Measurements from ENCODE around the gene SHCBP1L.

SHCBP1L gene

GRCh38 chr1:182952677-182953444 lies at the start of gene SHCBP1L:
Gene SHCBP1L (minus strand): TSS chr1:182953166. CDS start chr1:182953133, 33 bp downstream.
- no peak for DNase-seq

GRCh38 chr1:183002267-183002666 lies 49.3 kb upstream of the SHCBP1L start:
- no peak for DNase-seq

- no peak for DNase-seq
Observed at GRCh38 chr1:183000167-183000962, 47.4 kb upstream of the SHCBP1L start.

GRCh38 chr1:182998482-182998881 lies 45.5 kb upstream of the SHCBP1L start:
- no peak for DNase-seq

- no peak for DNase-seq
Observed at GRCh38 chr1:182996816-182997215, 43.9 kb upstream of the SHCBP1L start.

GRCh38 chr1:182995894-182996293 lies 42.9 kb upstream of the SHCBP1L start:
- DNase-seq, result no peak

GRCh38 chr1:182993746-182994145 lies 40.8 kb upstream of the SHCBP1L start:
- DNase-seq, result no peak

- DNase-seq, result no peak
Observed at GRCh38 chr1:182990413-182991144, 37.6 kb upstream of the SHCBP1L start.

- no peak for DNase-seq
Observed at GRCh38 chr1:182985876-182986275, 32.9 kb upstream of the SHCBP1L start.

- DNase-seq, result no peak
Observed at GRCh38 chr1:182984621-182985020, 31.7 kb upstream of the SHCBP1L start.

- no peak for DNase-seq
Observed at GRCh38 chr1:182984138-182984537, 31.2 kb upstream of the SHCBP1L start.

- DNase-seq, result no peak
Observed at GRCh38 chr1:182978151-182978853, 25.3 kb upstream of the SHCBP1L start.

GRCh38 chr1:182977480-182977879 lies 24.5 kb upstream of the SHCBP1L start:
- no peak for DNase-seq

GRCh38 chr1:182974506-182975191 lies 21.7 kb upstream of the SHCBP1L start:
- DNase-seq, result no peak

GRCh38 chr1:182972829-182973228 lies 19.9 kb upstream of the SHCBP1L start:
- DNase-seq, result no peak

GRCh38 chr1:182972231-182972630 lies 19.3 kb upstream of the SHCBP1L start:
- DNase-seq, result no peak

GRCh38 chr1:182971219-182971618 lies 18.3 kb upstream of the SHCBP1L start:
- DNase-seq, result no peak

GRCh38 chr1:182968836-182969734 lies 16.1 kb upstream of the SHCBP1L start:
- DNase-seq, result no peak

- no peak for DNase-seq
Observed at GRCh38 chr1:182968151-182968741, 15.3 kb upstream of the SHCBP1L start.

GRCh38 chr1:182965861-182966260 lies 12.9 kb upstream of the SHCBP1L start:
- DNase-seq, result no peak

- no peak for DNase-seq
Observed at GRCh38 chr1:182965096-182965495, 12.1 kb upstream of the SHCBP1L start.

Measured in NCI-H146 (cell line).